Gastrocnemius medialis (tissue), 4 donors: ENCODE data around the gene ARHGAP24. TPM values are rescaled to one million over a fixed set of nuclear protein-coding genes. Genes with fewer than 3 reads are reported as not detected.

Experiments used
- ATAC-seq, 2 donors: fragments of 150-250 bp; one replicate each; pipeline ENCODE4 v1.9.1; 2016
- DNase-seq, 2 donors: peaks; one replicate each; pipeline ENCODE4 v3.0.0-alpha.2; 2019
- H3K27ac ChIP-seq, 4 donors: fragments of 200-600 bp; sonication (generic); 1 replicate in 1 of 4; 2 replicates in 3 of 4; pipeline ENCODE4 v1.5.1; 2016 to 2018; ENCODE audit warnings: mild to moderate bottlenecking in 2 of 4, moderate library complexity in 1 of 4
- H3K27me3 ChIP-seq, 3 donors: fragments of 200-600 bp; sonication (generic) in 2 of 3; 1 replicate in 1 of 3; 2 replicates in 2 of 3; pipeline versions ENCODE4 v1.5.1 to v1.6.0; 2016 to 2019; ENCODE audit warnings: mild to moderate bottlenecking in 1 of 3, moderate library complexity in 1 of 3
- H3K36me3 ChIP-seq, 2 donors: fragments of 200-600 bp; sonication (generic) in 1 of 2; one replicate each; pipeline ENCODE4 v1.5.1; 2017 to 2018
- H3K4me1 ChIP-seq, 2 donors: fragments of 200-600 bp; sonication (generic) in 1 of 2; one replicate each; pipeline ENCODE4 v1.5.1; 2016 to 2017; ENCODE audit warnings: mild to moderate bottlenecking in 2 of 2
- H3K4me3 ChIP-seq, 4 donors: fragments of 200-600 bp; sonication (generic) in 3 of 4; 1 replicate in 1 of 4; 2 replicates in 3 of 4; pipeline ENCODE4 v1.5.1; 2016 to 2019; ENCODE audit warnings: mild to moderate bottlenecking in 2 of 4
- H3K9me3 ChIP-seq, 3 donors: fragments of 200-600 bp; sonication (generic) in 2 of 3; 1 replicate in 1 of 3; 2 replicates in 2 of 3; pipeline ENCODE4 v1.5.1; 2016 to 2019
- POLR2A ChIP-seq, 2 donors: fragments of 450-650 bp; IDR thresholded peaks; one replicate each; pipeline ENCODE4 v1.6.1; 2017; ENCODE audit warnings: antibody characterized with exemption in 2 of 2, mild to moderate bottlenecking in 2 of 2, moderate library complexity in 2 of 2
- in situ Hi-C, 4 donors: fragments of 200-750 bp; cut with MboI; loops; one replicate each; pipeline versions ENCODE4 v1.15.0 to v1.8.0; 2017; ENCODE audit warnings: low sequenced_read_pairs in 4 of 4
- intact Hi-C: fragments of 100-400 bp; cut with DNase I; formaldehyde crosslinking; loops from one replicate; pipeline ENCODE4 v1.15.1; 2023; ENCODE audit warnings: low total_unique reads
- total RNA-seq, 4 donors: library from RNA; depleted of rRNA; stranded (reverse); fragments of >200 nt; gene quantifications; one replicate each; pipeline versions ENCODE4 v1.1.0 to v1.2.3, GENCODE V29; 2016
- TF ChIP-seq, protein P1 (sequence below), 5 experiments: fragments of 450-650 bp in 3 of 5; fragments of 200-600 bp in 2 of 5; sonication (generic) in 2 of 5; IDR thresholded peaks in 4 of 5; conservative IDR thresholded peaks in 1 of 5; 1 replicate in 4 of 5; 2 replicates in 1 of 5; pipeline ENCODE4 v1.5.1; 2016 to 2019; ENCODE audit warnings: antibody characterized with exemption in 5 of 5, mild to moderate bottlenecking in 3 of 5, moderate library complexity in 3 of 5

Gene ARHGAP24
- total RNA-seq, 4 donors from 2014 or later, result 2.8 to 7.8 (median 5.3) TPM

DNA sequence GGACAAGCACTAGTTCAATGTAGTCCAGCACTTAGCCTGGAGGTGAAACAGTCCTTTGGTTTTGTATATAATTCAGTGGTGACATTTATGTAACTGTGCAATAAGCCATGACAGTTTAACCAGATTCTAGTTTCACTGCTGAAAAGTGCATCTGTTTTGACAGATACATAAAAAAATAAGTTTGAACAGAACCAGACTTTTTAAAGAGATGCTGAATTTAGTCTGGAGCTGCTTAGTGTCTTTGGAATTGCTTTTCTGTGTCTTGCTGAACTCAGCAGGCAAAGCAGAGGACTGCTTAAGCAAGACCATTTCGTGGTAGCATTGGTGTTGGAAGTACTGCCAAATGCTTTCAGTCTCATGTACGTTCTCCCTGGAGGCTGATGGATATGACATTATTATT lies 491.4 kb downstream of the ARHGAP24 start:
- H3K27ac ChIP-seq, result no peak overlapping the region
- TF ChIP-seq POLR2A (IDR thresholded peaks at IDR 0.05), result no peak
- TF ChIP-seq, protein P1, sequence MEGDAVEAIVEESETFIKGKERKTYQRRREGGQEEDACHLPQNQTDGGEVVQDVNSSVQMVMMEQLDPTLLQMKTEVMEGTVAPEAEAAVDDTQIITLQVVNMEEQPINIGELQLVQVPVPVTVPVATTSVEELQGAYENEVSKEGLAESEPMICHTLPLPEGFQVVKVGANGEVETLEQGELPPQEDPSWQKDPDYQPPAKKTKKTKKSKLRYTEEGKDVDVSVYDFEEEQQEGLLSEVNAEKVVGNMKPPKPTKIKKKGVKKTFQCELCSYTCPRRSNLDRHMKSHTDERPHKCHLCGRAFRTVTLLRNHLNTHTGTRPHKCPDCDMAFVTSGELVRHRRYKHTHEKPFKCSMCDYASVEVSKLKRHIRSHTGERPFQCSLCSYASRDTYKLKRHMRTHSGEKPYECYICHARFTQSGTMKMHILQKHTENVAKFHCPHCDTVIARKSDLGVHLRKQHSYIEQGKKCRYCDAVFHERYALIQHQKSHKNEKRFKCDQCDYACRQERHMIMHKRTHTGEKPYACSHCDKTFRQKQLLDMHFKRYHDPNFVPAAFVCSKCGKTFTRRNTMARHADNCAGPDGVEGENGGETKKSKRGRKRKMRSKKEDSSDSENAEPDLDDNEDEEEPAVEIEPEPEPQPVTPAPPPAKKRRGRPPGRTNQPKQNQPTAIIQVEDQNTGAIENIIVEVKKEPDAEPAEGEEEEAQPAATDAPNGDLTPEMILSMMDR (IDR thresholded peaks at IDR 0.05 in 4 of 5, conservative IDR thresholded peaks at IDR 0.05 in 1 of 5), result no peak
- H3K4me1 ChIP-seq, result peaks cover 0 to 7% of the 10 kb centered on the region in 2 donors
- no peaks in the 10 kb centered on the region for H3K27me3 ChIP-seq
- in situ Hi-C loops (loop anchor here in 3 of 4 donors (5.0 to 25.0 kb wide), 4 partner anchors 169 to 822 kb away; no protein-coding TSS in a partner anchor), intact Hi-C loops (loop anchor here (5.0 to 10.0 kb wide), 2 partner anchors 142 to 209 kb away; no protein-coding TSS in a partner anchor)
- H3K4me3 ChIP-seq, result no peak overlapping the region
- no peaks in the 10 kb centered on the region for H3K9me3 ChIP-seq
- H3K36me3 ChIP-seq, result no peaks in the 10 kb centered on the region
- ATAC-seq (no peak), DNase-seq (no peak)

GRCh38 chr4:85967872-85968271 lies 492.9 kb downstream of the ARHGAP24 start:
- peaks cover 0 to 7% of the 10 kb centered on the region in 2 donors for H3K4me1 ChIP-seq
- no peak overlapping the region for H3K4me3 ChIP-seq
- DNase-seq (no peak), ATAC-seq (no peak)
- intact Hi-C loops, result loop anchor here (2.0 to 10.0 kb wide), 3 partner anchors 143 to 211 kb away; no protein-coding TSS in a partner anchor
- H3K36me3 ChIP-seq, result no peaks in the 10 kb centered on the region
- H3K27me3 ChIP-seq, result no peaks in the 10 kb centered on the region
- no peak overlapping the region for H3K27ac ChIP-seq
- no peaks in the 10 kb centered on the region for H3K9me3 ChIP-seq
- in situ Hi-C loops, result loop anchor here in 3 of 4 donors (5.0 to 25.0 kb wide), 4 partner anchors 171 to 823 kb away; no protein-coding TSS in a partner anchor
- TF ChIP-seq, protein P1 (IDR thresholded peaks at IDR 0.05 in 4 of 5, conservative IDR thresholded peaks at IDR 0.05 in 1 of 5), result no peak
- TF ChIP-seq POLR2A (IDR thresholded peaks at IDR 0.05), result no peak

- no peak for DNase-seq
- in situ Hi-C loops (loop anchor here in 3 of 4 donors (5.0 to 25.0 kb wide), 4 partner anchors 172 to 824 kb away; no protein-coding TSS in a partner anchor), intact Hi-C loops (loop anchor here (2.0 to 10.0 kb wide), 3 partner anchors 144 to 212 kb away; no protein-coding TSS in a partner anchor)
- H3K4me3 ChIP-seq, result no peak overlapping the region
- peaks cover 0 to 7% of the 10 kb centered on the region in 2 donors for H3K4me1 ChIP-seq
- no peaks in the 10 kb centered on the region for H3K27me3 ChIP-seq
- no peaks in the 10 kb centered on the region for H3K9me3 ChIP-seq
- no peak overlapping the region for H3K27ac ChIP-seq
- TF ChIP-seq, protein P1 (IDR thresholded peaks at IDR 0.05 in 4 of 5, conservative IDR thresholded peaks at IDR 0.05 in 1 of 5), result peak in 4 of 5 experiments; percentile 43 to 62 (median 50)
- no peak for TF ChIP-seq POLR2A (IDR thresholded peaks at IDR 0.05)
- ATAC-seq, result peak; percentile 64 to 72
- H3K36me3 ChIP-seq, result no peaks in the 10 kb centered on the region
Observed at GRCh38 chr4:85968945-85969819, 494.2 kb downstream of the ARHGAP24 start.

- Histone ChIP-seq H3K9me3 (no peaks in the 10 kb centered on the region), H3K4me1 (peaks cover 0 to 7% of the 10 kb centered on the region in 2 donors), H3K27ac (no peak overlapping the region), H3K36me3 (no peaks in the 10 kb centered on the region), H3K27me3 (no peaks in the 10 kb centered on the region), H3K4me3 (no peak overlapping the region)
- ATAC-seq (no peak), DNase-seq (no peak)
- in situ Hi-C loops (loop anchor here in 2 of 4 donors (10.0 to 25.0 kb wide), 2 partner anchors 176 to 183 kb away; no protein-coding TSS in a partner anchor), intact Hi-C loops (loop anchor here (5.0 kb wide), 1 partner anchor 823 kb away; no protein-coding TSS in a partner anchor)
- TF ChIP-seq POLR2A (IDR thresholded peaks at IDR 0.05), result no peak
- TF ChIP-seq, protein P1 (IDR thresholded peaks at IDR 0.05 in 4 of 5, conservative IDR thresholded peaks at IDR 0.05 in 1 of 5), result no peak
Observed at GRCh38 chr4:85970535-85970934, 495.6 kb downstream of the ARHGAP24 start.
